Astrocyte of the hippocampus (primary cell): ENCODE data around the gene PIGN.
"Not testable (repeated sequence)": the region's sequence is repeated elsewhere in the genome, so short reads cannot be mapped to it uniquely, and the experiment has no call there.

ENCODE experiments used
- DNase-seq: peaks from one replicate; pipeline ENCODE4 v3.0.0; 2011; ENCODE audit warnings: low read depth, low spot score

The PIGN gene

GRCh38 chr18:62183578-62184195 lies 3.2 kb downstream of the PIGN start:
- peak; percentile 69 for DNase-seq

GRCh38 chr18:62182220-62182619 lies 4.6 kb downstream of the PIGN start:
- DNase-seq: no peak

- no peak for DNase-seq
These were observed 7.6 kb downstream of the PIGN start for GRCh38 chr18:62179213-62179612.

GRCh38 chr18:62177271-62177670 lies 9.6 kb downstream of the PIGN start:
- no peak for DNase-seq

GRCh38 chr18:62175521-62175920 lies 11.3 kb downstream of the PIGN start:
- DNase-seq: no peak

GRCh38 chr18:62172298-62172697 lies 14.6 kb downstream of the PIGN start:
- no peak for DNase-seq

DNA sequence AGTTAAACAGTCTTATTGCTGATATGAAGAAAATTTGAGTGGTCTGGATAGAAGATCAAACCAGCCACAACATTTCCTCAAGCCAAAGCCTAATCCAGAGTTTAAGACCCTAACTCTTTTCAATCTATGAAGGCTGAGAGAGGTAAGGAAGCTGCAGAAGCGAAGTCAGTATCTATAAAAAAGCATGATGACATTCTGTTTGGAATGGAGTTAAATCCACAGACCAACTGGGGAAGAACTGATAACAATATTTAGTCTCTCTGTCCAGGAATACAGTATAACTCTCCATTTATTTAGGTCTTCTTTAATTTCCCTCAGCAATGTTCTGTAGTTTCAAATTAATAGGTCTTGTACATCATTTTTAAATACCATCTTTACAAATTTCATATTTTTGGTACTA lies 16.0 kb downstream of the PIGN start:
- DNase-seq: no peak

DNA sequence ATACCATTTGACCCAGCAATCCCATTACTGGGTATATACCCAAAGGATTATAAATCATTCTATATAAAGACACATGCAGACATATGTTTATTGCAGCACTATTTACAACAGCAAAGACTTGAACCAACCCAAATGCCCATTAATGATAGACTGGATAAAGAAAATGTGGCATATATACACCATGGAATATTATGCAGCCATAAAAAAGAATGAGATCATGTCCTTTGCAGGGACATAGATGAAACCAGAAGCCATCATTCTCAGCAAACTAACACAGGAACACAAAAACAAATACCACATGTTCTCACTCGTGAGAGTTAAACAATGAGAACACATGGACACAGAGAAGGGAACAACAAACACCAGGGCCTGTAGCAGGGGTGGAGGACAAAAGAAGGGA lies 20.3 kb downstream of the PIGN start:
- not testable (repeated sequence) for DNase-seq

DNA sequence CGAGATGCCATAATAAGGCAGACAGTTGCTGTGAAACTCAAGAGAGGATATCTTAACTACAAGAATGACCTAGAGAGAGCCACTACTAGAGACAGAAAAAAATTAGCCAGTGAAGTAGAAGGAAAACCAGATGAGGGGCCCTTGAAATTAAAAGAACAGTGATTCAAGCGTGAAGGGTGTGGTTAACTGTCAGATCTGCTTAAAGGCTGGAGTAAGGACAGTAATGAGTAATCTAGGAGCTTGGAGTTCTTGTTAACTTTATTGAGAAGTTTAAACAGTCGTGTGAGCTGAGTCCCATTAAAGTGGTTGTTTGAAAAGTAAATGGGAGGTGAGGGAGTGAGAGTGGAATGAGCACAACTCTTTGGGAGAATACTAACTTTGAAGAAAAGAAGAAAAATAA lies 21.3 kb downstream of the PIGN start:
- DNase-seq: no peak

DNA sequence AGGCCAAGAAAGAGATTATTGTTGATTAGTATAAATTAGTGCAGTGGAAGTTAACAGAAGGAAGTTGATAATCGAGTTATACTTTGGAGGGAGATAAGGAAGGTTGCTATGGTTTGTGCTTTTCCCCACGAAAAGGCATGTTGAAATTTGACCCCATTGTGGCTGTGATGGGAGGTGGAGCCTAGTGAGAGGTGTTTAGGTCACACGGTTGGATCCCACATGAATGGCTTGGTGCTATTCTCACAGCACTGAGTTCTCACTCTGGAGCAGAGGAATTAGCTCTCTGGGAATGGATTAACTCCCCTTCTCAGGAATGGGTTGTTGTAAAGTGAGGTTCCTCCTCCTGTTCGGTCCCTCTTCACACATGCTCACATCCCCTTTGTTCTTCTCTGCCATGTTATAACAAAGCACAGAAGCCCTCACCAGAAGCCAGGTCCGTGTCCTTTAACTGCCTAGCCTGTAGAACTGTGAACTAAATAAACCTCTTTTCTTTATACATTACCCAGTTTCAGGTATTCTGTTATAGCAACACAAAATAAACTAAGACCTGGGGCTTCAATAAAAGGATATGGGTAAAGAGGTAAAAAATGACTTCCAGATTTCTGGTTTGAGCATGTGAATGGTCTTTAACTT lies 21.9 kb downstream of the PIGN start:
- DNase-seq: no peak

DNA sequence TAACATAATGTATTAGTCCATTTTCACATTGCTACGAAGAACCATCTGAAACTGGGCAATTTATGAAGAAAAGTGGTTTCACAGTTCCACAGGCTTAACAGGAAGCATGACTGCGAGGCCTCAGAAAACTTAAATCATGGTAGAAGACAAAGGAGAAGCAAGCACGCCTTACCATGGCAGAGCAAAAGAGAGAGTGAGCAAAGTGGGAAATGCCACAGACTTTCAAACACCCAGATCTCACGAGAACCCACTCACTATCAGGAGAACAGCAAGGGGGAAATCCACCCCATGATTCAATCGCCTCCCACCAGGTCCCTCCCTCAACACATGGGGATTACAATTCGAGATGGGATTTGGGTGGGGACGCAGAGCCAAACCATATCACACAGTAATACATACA lies 22.5 kb downstream of the PIGN start:
- DNase-seq: no peak

- DNase-seq: no peak
These were observed 29.0 kb downstream of the PIGN start for GRCh38 chr18:62157843-62158242.

GRCh38 chr18:62152844-62153243 lies 34.0 kb downstream of the PIGN start:
- DNase-seq: no peak

GRCh38 chr18:62151068-62151771 lies 35.6 kb downstream of the PIGN start:
- DNase-seq: no peak

- DNase-seq: no peak
These were observed 42.5 kb downstream of the PIGN start for GRCh38 chr18:62144338-62144737.

DNA sequence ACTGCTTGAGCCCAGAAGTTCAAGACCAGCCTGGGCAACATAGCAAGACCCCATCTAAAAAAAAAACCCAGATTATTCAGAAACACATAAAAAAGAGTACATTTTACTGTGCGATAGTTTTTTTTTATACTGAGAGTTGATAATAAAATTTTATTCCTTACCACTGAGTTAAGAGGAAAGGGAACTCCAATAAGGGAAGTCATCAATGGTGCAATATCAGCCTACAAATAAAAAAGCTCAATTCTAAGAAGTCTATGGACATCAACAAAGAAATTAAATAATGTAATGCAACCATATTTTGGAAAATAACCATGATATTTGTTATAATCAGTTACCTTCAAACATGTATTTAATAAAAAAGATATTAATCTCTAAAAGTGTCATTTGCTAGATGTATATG lies 46.6 kb downstream of the PIGN start:
- DNase-seq: no peak

DNA sequence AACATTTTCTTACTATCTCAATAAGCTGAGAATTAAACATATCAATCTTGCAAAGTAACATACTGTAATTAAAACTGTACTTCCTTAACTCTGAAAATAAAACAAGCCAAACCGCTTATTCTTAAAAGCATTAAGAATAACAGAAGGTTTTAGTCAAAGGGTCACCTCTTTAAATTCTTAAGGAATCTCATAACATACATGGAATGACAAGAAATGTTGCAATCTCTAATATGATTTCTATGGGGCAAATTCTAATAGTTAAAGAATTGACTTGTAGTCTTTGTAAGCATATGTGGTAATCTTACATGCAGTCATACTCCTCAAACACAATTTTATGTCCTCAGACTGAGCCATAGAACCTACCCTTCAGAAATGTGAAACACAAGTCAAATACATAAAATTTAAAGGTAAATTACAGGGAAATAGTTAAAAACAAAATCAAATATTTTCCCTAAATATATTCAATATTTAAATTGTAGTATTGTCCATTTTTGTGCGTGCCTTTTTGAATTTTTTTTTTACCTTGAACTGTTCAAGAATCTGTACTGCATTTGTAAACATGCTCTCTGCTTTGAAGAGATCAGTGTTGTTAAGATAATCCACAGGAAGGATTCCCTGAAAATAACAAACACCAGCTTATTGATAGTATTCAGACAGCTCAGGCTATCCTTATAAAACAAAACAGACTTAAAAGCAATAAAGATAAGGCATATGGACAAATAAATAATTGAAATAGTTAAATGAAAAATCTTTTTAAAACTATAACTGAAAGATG lies 48.2 kb downstream of the PIGN start:
- DNase-seq: no peak

GRCh38 chr18:62131301-62131909 lies 55.5 kb downstream of the PIGN start:
- peak; percentile 79 for DNase-seq

DNA sequence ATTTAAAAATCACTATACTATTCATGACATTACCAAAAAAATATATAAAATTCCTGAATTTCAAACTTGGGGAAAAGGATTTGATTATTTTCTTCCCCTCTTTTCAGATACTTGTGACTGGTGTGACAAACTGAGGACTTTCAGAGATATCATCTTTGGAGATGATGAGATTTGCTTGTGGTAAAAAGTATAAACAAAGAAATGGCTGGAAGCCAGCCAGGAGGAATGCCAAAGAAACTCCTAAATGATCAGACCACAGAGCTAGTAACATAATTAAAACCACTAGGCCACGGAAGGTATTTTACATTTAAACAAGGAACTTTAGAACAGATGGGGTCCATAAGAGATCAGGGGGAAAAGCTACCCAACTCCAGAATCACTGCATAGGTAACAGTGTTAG lies 58.7 kb downstream of the PIGN start:
- DNase-seq: peak; percentile 43

GRCh38 chr18:62126737-62127136 lies 60.1 kb downstream of the PIGN start:
- DNase-seq: no peak

GRCh38 chr18:62125702-62126101 lies 61.2 kb downstream of the PIGN start:
- no peak for DNase-seq

DNA sequence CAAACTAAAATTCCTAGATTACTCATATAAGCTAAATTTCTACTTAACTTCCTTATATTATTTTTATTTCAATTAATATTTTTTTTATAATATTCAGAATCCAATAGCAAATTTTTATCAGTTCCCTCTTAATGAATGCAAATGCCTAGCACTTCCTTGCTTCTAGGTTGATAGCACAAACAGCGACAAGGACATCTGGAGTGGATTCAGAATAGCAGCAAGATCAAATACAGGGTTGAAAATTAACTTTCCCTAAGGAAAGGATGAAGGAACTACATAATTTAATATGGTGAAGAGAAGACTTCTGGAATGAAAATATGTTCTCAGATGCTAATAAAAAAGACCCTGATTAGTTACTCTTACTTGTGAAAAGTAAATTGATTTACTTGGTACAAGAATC lies 64.5 kb downstream of the PIGN start:
- no peak for DNase-seq
